GM12891 (cell line): ENCODE measurements around the gene SLCO4A1.

ENCODE experiments used
- DNase-seq: peaks from one replicate; pipeline ENCODE4 v3.0.0; 2011; ENCODE audit warnings: low spot score; ENCODE audit not compliant: insufficient read length
- FAIRE-seq: peaks from 2 replicates; lab custom pipeline; 2011; peaks lifted over from hg19 to GRCh38; lab: Jason Lieb, UNC
- PAX5 ChIP-seq: IDR thresholded peaks from 2 replicates; pipeline ENCODE4 v1.6.1; 2011; ENCODE audit warnings: low read length, moderate library complexity, mild to moderate bottlenecking; ENCODE audit not compliant: insufficient read depth, severe bottlenecking
- POLR2A ChIP-seq: IDR thresholded peaks from 2 replicates; pipeline ENCODE4 v1.6.1; 2011; ENCODE audit warnings: low read depth, low read length, control low read depth
- POLR2AphosphoS5 ChIP-seq: IDR thresholded peaks from 2 replicates; pipeline ENCODE4 v1.6.1; 2011; ENCODE audit warnings: low read depth, low read length, control low read depth
- POU2F2 ChIP-seq: IDR thresholded peaks from 2 replicates; pipeline ENCODE4 v1.6.1; 2011; ENCODE audit warnings: low read depth, mild to moderate bottlenecking, control low read depth, low read length, moderate library complexity
- SPI1 ChIP-seq: IDR thresholded peaks from 2 replicates; pipeline ENCODE4 v1.6.1; 2011; ENCODE audit warnings: low read depth, low read length, control low read depth
- TAF1 ChIP-seq: IDR thresholded peaks from 2 replicates; pipeline ENCODE4 v1.6.1; 2011; ENCODE audit warnings: low read depth, low read length, control low read depth

The SLCO4A1 gene

GRCh38 chr20:62637110-62637509 is 5.2 kb upstream of the SLCO4A1 start:
- no peak for FAIRE-seq
- DNase-seq, result no peak
- no peak for TF ChIP-seq SPI1
- TF ChIP-seq POLR2A, result no peak
- TF ChIP-seq PAX5, result no peak
- TF ChIP-seq POU2F2, result no peak
- no peak for TF ChIP-seq POLR2AphosphoS5

GRCh38 chr20:62637521-62638054 is 4.7 kb upstream of the SLCO4A1 start:
- TF ChIP-seq TAF1, result no peak
- no peak for TF ChIP-seq POLR2AphosphoS5
- no peak for TF ChIP-seq POLR2A
- TF ChIP-seq SPI1, result no peak
- TF ChIP-seq POU2F2, result no peak
- no peak for TF ChIP-seq PAX5
- FAIRE-seq, result no peak
- DNase-seq, result no peak

GRCh38 chr20:62638055-62638570 is 4.2 kb upstream of the SLCO4A1 start:
- no peak for FAIRE-seq
- TF ChIP-seq SPI1 (no peak), POLR2AphosphoS5 (no peak), POLR2A (no peak), TAF1 (no peak), PAX5 (no peak), POU2F2 (no peak)
- DNase-seq, result no peak

- FAIRE-seq, result no peak
- TF ChIP-seq POLR2AphosphoS5 (no peak), POLR2A (no peak), PAX5 (no peak), SPI1 (no peak), TAF1 (no peak), POU2F2 (no peak)
- no peak for DNase-seq
Observed at GRCh38 chr20:62638679-62639406, 3.5 kb upstream of the SLCO4A1 start.

GRCh38 chr20:62639765-62640164 is 2.5 kb upstream of the SLCO4A1 start:
- FAIRE-seq (no peak), DNase-seq (no peak)
- no peak for TF ChIP-seq SPI1
- no peak for TF ChIP-seq POLR2AphosphoS5
- no peak for TF ChIP-seq POU2F2

- FAIRE-seq (no peak), DNase-seq (no peak)
Observed at GRCh38 chr20:62640870-62641269, 1.4 kb upstream of the SLCO4A1 start.

GRCh38 chr20:62641321-62642050 is 817 bp upstream of the SLCO4A1 start:
- FAIRE-seq, result peak; percentile 9
- DNase-seq, result no peak
- TF ChIP-seq POU2F2, result no peak
- no peak for TF ChIP-seq PAX5
- TF ChIP-seq POLR2AphosphoS5, result no peak
- TF ChIP-seq POLR2A, result no peak
- TF ChIP-seq TAF1, result no peak
- no peak for TF ChIP-seq SPI1

More at GRCh38 chr20:62640870-62641269, 1.4 kb upstream of the SLCO4A1 start:
- TF ChIP-seq SPI1 (no peak), PAX5 (no peak), POLR2A (no peak), POU2F2 (no peak), TAF1 (no peak)

GRCh38 chr20:62642666-62643520 is 590 bp downstream of the SLCO4A1 start:
- TF ChIP-seq POLR2AphosphoS5 (no peak), SPI1 (no peak), PAX5 (no peak), POU2F2 (no peak), TAF1 (no peak), POLR2A (no peak)
- no peak for FAIRE-seq
- DNase-seq, result peak; percentile 71
